HG03571 (cell line): ENCODE results near the gene CRYZL1.
"Not testable (repeated sequence)": the region's sequence is repeated elsewhere in the genome, so short reads cannot be mapped to it uniquely, and the experiment has no call there.

Experiments used
- ATAC-seq: cut with Tn5 transposase; IDR thresholded peaks from one replicate; pipeline ENCODE4 v1.9.1; 2021; ENCODE audit not compliant: unreplicated experiment

Gene CRYZL1

GRCh38 chr21:33641352-33642026, at the start of gene CRYZL1:
TSS of gene CRYZL1 (minus strand) at chr21:33641741. CDS start at chr21:33631551, 10,190 bp downstream.
- ATAC-seq: peak; percentile 82

- ATAC-seq: no peak
These were observed 49.3 kb upstream of the CRYZL1 start for GRCh38 chr21:33690874-33691273.

DNA sequence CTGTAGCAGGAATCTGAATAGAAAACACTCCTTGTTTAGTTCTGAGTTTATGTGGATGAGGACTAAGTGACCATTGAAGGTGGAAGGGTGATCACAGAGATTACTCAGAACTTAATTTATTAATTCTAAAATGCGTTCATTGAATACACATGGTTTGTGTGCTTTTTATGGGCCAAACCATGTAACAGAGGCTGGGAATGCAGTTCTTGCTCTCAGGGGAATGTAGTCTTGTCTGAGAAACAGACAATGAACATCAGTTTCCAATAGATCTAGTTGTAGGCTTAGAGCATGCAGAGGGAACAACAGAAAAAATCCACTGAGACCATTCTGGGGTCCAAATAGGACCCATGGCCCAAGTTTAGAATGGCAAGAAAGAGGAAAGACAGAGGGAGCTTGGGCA, 46.8 kb upstream of the CRYZL1 start:
- ATAC-seq: no peak

DNA sequence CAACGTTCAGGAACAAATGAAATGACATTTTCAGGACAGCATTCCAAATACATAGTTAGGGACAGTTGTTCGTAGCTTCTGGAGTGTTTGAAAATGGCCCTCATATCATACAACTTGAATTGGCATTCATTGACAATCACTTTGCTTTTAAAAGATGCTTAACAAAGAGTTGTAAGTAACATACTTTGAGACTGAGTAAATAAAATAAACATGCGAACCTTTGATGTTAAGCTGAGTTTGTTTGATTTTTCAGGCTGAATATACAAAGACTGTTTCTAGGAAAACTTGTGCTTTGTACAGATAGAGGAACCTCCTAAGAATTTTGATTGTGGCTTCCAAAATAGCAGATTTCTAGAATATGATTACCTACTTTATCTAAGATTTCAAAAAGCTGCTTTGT, 46.1 kb upstream of the CRYZL1 start:
- ATAC-seq: no peak

DNA sequence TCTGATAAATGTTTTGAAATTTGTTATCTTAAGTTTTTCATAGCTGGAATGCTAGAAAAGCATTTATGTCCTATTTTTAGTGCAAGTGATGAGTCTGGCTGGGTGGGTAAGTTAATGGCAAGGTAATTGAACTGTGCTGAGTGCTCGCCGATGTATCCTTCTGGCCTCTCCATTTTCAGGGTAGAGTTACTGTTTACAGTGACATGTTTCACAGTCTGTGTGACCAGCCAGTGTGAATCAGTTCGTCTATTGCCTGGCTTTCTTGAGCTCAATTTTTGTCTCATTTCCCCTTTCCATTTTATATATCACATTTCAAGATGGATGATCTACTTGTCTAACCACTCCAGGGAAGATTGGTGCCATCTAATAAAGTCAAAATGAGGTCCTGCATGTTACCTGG, 44.8 kb upstream of the CRYZL1 start:
- ATAC-seq: no peak

GRCh38 chr21:33685613-33686197, 44.2 kb upstream of the CRYZL1 start:
- no peak for ATAC-seq

GRCh38 chr21:33684923-33685560, 43.5 kb upstream of the CRYZL1 start:
- ATAC-seq: no peak

DNA sequence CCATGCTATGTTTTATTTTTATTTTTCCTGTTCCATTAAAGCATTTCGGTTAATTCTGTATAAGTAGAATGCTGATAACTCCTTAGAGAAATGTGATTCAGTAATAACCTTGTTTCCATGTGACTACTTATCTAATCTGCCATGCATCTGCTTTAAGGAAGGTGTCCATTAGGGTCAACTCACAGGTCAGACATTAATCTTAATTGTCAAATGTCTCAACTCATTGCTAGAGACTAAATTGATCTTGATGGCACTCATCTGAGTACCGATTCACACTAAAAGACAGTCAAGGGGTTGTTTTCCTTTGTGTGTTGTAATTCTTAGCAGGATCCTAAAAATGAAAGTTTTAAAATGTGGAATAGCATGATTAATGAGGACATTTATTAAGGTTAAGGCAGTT, 42.5 kb upstream of the CRYZL1 start:
- no peak for ATAC-seq

- no peak for ATAC-seq
These were observed 41.6 kb upstream of the CRYZL1 start for GRCh38 chr21:33682992-33683627.

DNA sequence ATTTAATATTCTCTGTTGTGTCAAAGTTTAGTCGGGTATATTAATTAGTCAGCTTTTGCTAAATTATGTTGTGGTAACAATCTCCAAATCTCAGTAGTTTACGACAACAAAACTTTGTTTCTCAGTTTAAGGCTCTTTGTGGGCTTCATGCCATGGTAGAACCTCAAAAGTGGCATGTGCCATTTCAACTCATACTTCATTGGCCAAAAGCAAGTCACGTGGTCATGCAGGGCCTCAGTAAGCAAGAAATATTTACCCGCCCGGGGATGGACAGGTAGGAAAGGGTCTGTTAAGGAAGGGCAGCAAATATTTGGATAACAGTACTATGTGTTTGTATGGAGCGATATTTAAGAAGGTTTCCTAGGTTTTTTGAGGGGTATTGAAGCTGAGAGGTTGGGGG, 39.3 kb upstream of the CRYZL1 start:
- no peak for ATAC-seq

- no peak for ATAC-seq
These were observed 35.9 kb upstream of the CRYZL1 start for GRCh38 chr21:33677450-33677849.

GRCh38 chr21:33676666-33677065, 35.1 kb upstream of the CRYZL1 start:
- not testable (repeated sequence) for ATAC-seq

- ATAC-seq: no peak
These were observed 32.7 kb upstream of the CRYZL1 start for GRCh38 chr21:33674226-33674625.

DNA sequence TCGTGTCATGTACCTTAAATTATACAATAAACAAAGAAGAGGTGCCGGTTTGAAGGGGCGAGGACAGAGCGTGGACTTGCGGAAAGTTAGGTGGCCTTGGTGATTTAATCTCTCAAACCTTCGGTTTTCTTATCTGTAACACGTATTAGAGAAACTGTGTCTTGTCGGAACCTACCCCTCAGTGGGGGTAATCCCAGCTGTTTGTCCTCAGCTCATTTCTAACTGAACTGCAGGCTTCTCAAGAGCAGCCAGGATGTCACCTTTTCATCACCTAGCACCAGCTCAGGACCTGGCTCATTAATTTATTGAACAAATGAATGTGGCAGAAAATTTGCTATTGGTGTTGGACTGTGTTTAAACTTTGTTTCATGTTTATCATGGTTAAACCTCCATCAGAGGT, 31.9 kb upstream of the CRYZL1 start:
- ATAC-seq: no peak

DNA sequence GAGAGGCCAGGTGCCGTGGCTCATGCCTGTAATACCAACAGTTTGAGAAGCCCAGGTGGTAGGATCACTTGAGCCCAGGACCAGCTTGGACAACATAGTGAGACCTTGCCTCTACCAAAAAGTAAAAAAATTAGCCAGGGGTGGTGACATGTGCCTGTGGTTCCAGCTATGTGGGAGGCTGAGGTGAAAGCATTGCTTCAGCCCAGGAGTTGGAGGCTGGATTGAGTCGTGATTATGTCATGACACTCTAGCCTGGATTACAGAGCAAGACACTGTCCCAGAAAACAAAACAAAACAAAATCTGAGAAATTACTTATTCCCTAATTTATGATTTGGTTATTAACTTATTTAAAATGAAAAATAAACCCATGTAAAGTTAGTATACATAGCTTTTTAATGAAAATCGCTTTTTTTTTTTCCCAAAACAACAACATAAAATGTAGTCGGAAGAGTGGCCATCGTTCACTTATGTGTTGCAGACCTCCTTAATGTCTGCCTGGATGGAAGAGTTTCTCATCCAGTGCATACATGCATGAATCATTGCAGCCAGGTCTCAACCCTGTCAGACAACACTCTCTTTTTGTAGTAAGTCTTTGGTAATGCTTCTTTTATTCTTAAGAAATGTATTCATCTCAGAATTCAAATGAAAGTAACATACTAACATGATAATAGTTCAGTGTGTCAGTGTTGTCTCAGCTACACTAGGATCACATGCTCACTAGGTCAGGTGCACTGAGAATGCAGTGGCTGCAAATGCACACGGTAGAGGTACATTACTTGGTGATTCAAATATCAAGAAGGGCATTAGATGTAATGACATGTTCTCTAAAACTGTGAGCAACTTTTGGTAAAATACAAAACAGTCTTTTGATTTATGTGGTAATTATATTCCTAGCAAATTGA, 28.8 kb upstream of the CRYZL1 start:
- no peak for ATAC-seq

- ATAC-seq: no peak
These were observed 27.1 kb upstream of the CRYZL1 start for GRCh38 chr21:33668620-33669019.

DNA sequence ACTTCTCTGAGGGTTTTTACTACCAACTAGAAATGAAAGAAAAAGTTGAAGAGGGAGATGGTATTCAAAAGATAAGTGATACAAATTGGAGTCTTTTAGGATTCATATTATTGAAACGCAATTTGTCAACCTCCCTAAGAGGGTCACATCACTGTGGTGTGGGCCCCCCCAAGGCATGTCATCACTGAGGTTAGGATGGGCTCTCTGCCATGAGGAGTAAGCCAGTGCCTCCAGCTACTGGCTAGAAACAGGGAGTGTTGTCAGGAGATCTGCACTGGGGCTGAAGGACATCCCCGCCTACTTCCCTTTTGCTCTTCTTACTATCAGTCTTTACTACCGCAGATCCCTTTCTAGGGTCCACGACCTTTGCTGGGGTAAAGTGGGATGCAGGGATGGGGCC, 26.6 kb upstream of the CRYZL1 start:
- ATAC-seq: no peak

- no peak for ATAC-seq
These were observed 26.1 kb upstream of the CRYZL1 start for GRCh38 chr21:33667636-33668035.

DNA sequence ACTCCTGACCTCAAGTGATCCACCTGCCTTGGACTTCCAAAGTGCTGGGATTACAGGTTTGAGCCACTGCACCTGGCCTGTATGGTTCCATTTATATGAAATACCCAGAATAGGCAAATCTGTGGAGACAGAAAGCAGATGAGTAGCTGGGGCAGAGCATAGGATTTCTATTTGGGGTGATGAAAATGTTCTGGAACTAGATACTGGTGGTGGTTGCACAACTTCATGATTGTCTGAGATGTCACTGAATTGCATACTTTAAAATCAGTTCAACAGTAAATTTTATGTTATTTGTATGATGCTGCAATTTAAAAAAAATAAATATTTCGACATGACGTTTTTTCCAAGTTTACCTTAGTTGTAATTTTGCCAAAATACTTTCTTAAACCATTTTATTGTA, 24.6 kb upstream of the CRYZL1 start:
- no peak for ATAC-seq

DNA sequence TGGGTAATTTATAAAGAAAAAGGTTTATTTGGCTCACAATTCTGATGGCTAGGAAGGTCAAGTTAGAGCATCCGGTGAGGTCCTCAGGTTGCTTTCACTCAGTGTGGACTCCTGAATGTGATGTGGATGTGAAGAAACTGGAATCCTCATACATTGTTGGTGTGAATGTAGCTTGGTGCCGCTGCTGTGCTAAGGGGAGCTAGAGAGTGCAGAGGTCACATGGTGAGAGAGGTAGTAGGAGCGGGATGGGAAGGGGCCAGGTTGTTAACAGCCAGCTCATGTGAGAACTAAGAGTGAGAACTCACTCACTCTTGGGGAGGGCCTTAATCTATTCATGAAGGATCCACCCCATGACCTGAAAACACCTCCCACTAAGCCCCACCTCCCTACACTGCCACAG, 22.6 kb upstream of the CRYZL1 start:
- no peak for ATAC-seq

GRCh38 chr21:33663241-33663640, 21.7 kb upstream of the CRYZL1 start:
- no peak for ATAC-seq
